HEK293T (cell line): ENCODE data around the gene PCDH9.

Experiments
- BHLHE40 ChIP-seq: fragments of 450-650 bp; IDR thresholded peaks from 2 replicates; pipeline ENCODE4 v1.6.1; 2016; ENCODE audit warnings: mild to moderate bottlenecking, moderate library complexity, borderline replicate concordance
- ELF4 ChIP-seq: fragments of 450-650 bp; IDR thresholded peaks from 2 replicates; pipeline ENCODE4 v1.6.1; 2017; ENCODE audit warnings: antibody characterized with exemption
- FOXA1 ChIP-seq: fragments of 450-650 bp; IDR thresholded peaks from 2 replicates; pipeline ENCODE4 v1.6.1; 2016; ENCODE audit warnings: mild to moderate bottlenecking
- FOXK2 ChIP-seq: fragments of 450-650 bp; IDR thresholded peaks from 2 replicates; pipeline ENCODE4 v1.6.1; 2016; ENCODE audit warnings: mild to moderate bottlenecking
- FOXM1 ChIP-seq: fragments of 450-650 bp; IDR thresholded peaks from 2 replicates; pipeline ENCODE4 v1.6.1; 2017; ENCODE audit warnings: mild to moderate bottlenecking, borderline replicate concordance
- NFRKB ChIP-seq: fragments of 450-650 bp; IDR thresholded peaks from 2 replicates; pipeline ENCODE4 v1.6.1; 2016; ENCODE audit warnings: mild to moderate bottlenecking, moderate library complexity
- SP1 ChIP-seq: fragments of 450-650 bp; IDR thresholded peaks from 2 replicates; pipeline ENCODE4 v1.6.1; 2017
- TARDBP ChIP-seq: fragments of 450-650 bp; IDR thresholded peaks from 2 replicates; pipeline ENCODE4 v1.6.1; 2016

DNA sequence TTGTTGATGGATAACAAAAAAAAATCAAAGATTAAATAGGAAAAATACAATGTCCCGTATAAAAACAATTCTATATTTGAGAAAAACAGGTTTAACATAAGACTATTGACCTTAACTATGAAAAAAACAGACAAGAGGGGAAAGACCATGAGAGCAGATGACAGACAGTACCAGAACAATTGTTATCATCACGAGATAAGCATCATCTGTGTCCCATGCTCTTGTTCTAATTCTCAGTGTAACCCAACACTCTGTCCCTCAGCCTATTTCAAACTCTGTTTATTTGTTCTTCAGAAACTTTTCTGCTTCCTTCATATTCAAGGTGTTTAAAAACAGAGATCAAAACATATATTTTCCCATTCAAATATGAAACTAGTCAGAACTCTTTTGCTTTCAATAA, 216.4 kb downstream of the PCDH9 start:
- TF ChIP-seq FOXA1 = no peak
- TF ChIP-seq BHLHE40 = no peak
- no peak for TF ChIP-seq ELF4
- TF ChIP-seq SP1 = no peak
- no peak for TF ChIP-seq TARDBP
- no peak for TF ChIP-seq FOXM1
- no peak for TF ChIP-seq NFRKB
- TF ChIP-seq FOXK2 = no peak
